Activated T-helper 2 cell treated with anti-CD3 and anti-CD28 coated beads, Interferon-gamma antibody, Interleukin-2, Interleukin-4, amounts not matched to agents 10 μg/mL and 5 μg/mL and 100 μg/mL, durations not matched to agents 14 hours and 24 hours and 36 hours (primary cell): ENCODE data around the gene MEMO1. TPM values are rescaled to one million over a fixed set of nuclear protein-coding genes. Genes with fewer than 3 reads are reported as not detected.
"Not testable (repeated sequence)": the region's sequence is repeated elsewhere in the genome, so short reads cannot be mapped to it uniquely, and the experiment has no call there.

Experiments used
- DNase-seq: peaks from one replicate; pipeline ENCODE4 v3.0.0; 2021; ENCODE audit warnings: low spot score
- H3K27ac Mint-ChIP-seq: one replicate; pipeline ENCODE4 v1.8.0; 2021; ENCODE audit warnings: mixed read lengths
- H3K27me3 Mint-ChIP-seq: one replicate; pipeline ENCODE4 v1.8.0; 2021; ENCODE audit warnings: low read depth, mixed read lengths
- H3K36me3 Mint-ChIP-seq: one replicate; pipeline ENCODE4 v1.8.0; 2021; ENCODE audit warnings: low read depth, mixed read lengths
- H3K4me1 Mint-ChIP-seq: one replicate; pipeline ENCODE4 v1.8.0; 2021; ENCODE audit warnings: low read depth, mixed read lengths
- H3K4me3 Mint-ChIP-seq: one replicate; pipeline ENCODE4 v1.8.0; 2021; ENCODE audit warnings: low read depth, mild to moderate bottlenecking, moderate library complexity, mixed read lengths
- H3K9me3 Mint-ChIP-seq: one replicate; pipeline ENCODE4 v1.8.0; 2021; ENCODE audit warnings: mixed read lengths
- intact Hi-C: fragments of 100-400 bp; cut with micrococcal nuclease; formaldehyde crosslinking; loops from one replicate; pipeline ENCODE4 v1.15.1; 2023
- total RNA-seq: library from RNA; stranded (reverse); gene quantifications from 2 replicates; pipeline ENCODE4 v1.2.3, GENCODE V29; 2022

Gene MEMO1
- total RNA-seq, 1 donor from 2014 or later = 63.7 TPM

DNA sequence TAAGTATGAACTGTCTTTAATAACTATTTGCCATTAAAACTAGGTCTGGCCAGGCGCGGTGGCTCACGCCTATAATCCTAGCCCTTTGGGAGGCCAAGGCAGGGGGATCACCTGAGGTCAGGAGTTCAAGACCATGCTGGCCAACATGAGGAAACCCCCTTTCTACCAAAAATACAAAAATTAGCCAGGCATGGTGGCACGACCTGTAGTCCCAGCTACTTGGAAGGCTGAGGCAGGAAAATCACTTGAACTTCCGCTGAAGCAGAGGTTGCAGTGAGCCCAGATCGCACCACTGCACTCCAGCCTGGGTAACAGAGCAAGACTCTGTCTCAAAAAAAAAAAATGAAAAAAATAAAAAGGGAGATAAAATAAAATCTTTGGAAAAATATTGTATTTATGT, 44.4 kb downstream of the MEMO1 start:
- H3K36me3 Mint-ChIP-seq, H3K27me3 Mint-ChIP-seq, DNase-seq, intact Hi-C loops, H3K27ac Mint-ChIP-seq, H3K9me3 Mint-ChIP-seq, H3K4me3 Mint-ChIP-seq: not testable (repeated sequence)
- H3K4me1 Mint-ChIP-seq = peaks cover 23% of the 10 kb centered on the region

DNA sequence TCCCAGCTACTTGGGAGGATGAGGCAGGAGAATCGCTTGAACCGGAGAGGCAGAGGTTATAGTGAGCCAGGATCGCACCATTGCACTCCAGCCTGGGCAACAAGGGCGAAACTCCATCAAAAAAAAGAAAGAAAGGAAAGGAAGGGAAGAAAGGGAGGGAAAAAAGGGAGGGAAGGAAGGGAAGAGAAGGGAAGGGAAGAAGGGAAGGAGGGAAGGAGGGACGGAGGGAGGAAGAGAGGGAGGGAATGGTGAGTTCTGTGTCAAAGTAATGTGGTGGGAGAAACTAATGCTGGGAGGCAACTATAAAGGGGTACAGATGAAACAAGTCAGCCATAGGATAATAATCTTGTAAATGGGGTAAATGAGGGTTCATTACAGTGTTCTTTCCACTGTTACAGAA, 45.7 kb downstream of the MEMO1 start:
- DNase-seq = no peak
- no peaks in the 10 kb centered on the region for H3K27me3 Mint-ChIP-seq
- intact Hi-C loops = no loop called here
- no peaks in the 10 kb centered on the region for H3K9me3 Mint-ChIP-seq
- H3K4me1 Mint-ChIP-seq = peaks cover 25% of the 10 kb centered on the region
- H3K27ac Mint-ChIP-seq = no peak overlapping the region
- H3K4me3 Mint-ChIP-seq = no peak overlapping the region
- peaks cover 4% of the 10 kb centered on the region for H3K36me3 Mint-ChIP-seq

DNA sequence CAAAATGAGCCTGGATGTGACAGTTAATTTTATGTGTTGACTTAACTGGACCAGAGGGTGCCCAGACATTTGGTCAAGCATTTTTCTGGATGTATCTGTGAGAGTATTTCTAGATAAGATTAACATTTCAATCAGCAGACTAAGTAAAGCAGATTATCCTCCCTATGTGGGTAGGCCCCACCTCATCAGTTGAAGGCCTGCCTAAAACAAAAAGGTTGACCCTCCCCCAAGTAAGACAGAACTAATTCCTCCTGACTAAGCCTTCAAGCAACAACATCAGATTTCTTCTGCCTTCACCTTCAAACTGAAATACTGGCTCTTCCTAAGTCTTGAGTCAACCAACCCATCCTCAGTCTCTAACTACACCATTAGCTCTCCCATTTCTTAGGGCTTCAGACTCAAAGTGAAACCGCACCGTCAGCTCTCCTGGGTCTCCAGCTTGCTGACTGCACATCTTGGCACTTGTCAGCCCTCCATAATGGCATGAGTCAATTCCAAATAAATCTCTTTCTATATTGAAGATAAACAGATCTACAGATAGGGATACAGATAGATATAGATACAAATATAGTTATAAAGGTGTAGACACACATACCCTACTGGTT, 47.9 kb downstream of the MEMO1 start:
- Mint-ChIP-seq H3K9me3 (no peaks in the 10 kb centered on the region), H3K27ac (peak overlapping the region; percentile 31), H3K4me1 (peaks cover 42% of the 10 kb centered on the region), H3K27me3 (no peaks in the 10 kb centered on the region), H3K36me3 (peaks cover 4% of the 10 kb centered on the region), H3K4me3 (no peak overlapping the region)
- intact Hi-C loops = loop anchor here (5.0 kb wide), 1 partner anchor 34 kb away; no protein-coding TSS in a partner anchor
- peak; percentile 24 for DNase-seq

DNA sequence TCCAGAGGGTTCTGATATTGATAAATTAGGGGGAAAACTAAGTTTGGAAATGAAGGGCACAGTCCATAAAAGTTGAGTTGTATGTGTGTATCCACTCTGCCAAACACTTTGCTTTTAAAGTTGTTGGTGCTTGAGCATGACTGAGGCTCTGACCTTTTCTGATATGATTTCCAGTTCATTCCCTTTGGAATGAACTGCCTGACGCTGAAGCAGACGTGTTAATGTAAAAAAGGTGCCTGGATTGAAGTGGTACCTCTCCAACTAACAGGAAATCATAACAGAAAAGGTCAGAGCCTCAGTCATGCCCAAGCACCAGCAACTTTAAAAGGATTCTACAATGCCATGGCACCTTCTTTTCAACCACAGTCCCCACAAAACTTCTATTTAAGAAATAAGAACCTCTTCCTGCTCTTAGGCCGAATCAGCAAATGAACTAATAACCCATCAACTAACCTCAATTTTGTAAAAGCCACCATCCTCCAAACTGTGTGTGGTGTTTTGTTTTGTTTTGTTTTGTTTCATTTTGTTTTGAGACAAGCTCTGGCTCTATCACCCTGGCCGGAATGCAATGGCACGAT, 52.6 kb downstream of the MEMO1 start:
- intact Hi-C loops = no loop called here
- Mint-ChIP-seq H3K4me3 (no peak overlapping the region), H3K27me3 (no peaks in the 10 kb centered on the region), H3K27ac (peak overlapping the region; percentile 5), H3K36me3 (peaks cover 20% of the 10 kb centered on the region), H3K9me3 (no peaks in the 10 kb centered on the region), H3K4me1 (peaks cover 39% of the 10 kb centered on the region)
- no peak for DNase-seq

DNA sequence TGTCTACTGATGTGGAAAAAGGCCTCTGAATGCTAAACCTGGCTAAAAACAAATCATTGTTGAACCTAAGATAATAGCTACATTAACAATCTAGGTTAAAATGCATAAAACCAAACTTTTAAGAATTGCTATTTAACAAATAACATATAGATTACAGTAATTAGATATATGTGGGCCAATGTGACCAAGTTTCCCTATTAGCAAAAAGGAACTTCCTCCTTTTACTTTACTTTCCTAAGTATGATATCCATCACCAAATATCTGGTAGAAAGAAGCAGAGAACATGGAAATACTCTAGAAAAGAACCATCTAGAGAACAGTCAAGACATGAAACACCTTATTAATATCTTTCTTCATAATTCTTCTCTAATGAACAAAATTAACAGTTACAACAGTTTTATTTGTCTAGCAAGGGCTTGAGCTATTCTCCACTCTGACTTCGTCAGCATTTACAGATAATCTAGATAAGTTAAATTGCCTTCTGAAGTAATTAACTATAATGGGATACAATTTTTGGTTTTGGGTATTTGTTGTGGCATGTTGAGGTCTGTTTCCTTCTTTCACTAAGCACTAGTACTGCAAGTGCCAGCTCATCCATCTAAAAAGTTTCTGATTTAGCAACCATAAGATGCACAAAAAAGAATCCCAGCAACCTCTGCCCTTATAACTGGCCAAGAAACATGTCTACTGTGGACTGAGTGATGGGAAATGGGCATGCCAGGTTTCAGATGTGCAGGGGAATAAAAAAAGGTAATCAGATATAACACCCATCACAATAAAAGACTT, 53.3 kb downstream of the MEMO1 start:
- H3K27me3 Mint-ChIP-seq = no peaks in the 10 kb centered on the region
- H3K9me3 Mint-ChIP-seq = no peaks in the 10 kb centered on the region
- no peak for DNase-seq
- no peak overlapping the region for H3K27ac Mint-ChIP-seq
- no peak overlapping the region for H3K4me3 Mint-ChIP-seq
- intact Hi-C loops = no loop called here
- H3K36me3 Mint-ChIP-seq = peaks cover 16% of the 10 kb centered on the region
- H3K4me1 Mint-ChIP-seq = peaks cover 34% of the 10 kb centered on the region

DNA sequence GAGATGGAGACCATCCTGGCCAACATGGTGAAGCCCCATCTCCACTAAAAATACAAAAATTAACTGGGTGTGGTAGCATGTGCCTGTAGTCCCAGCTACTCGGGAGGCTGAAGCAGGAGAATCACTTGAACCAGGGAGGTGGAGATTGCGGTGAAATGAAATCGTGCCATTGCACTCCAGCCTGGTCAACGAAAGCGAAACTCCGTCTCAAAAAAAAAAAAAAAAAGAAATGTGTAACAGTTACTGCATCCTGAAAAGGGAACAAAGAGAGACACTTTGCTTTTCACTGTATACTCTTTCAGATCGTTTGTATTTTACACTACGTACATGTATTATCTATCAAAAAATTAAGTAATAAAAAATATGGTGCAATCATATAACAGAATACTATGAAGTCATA, 53.9 kb downstream of the MEMO1 start:
- Mint-ChIP-seq H3K4me1 (peaks cover 29% of the 10 kb centered on the region), H3K27ac (peak overlapping the region; percentile 46), H3K36me3 (peaks cover 16% of the 10 kb centered on the region)
- intact Hi-C loops, H3K4me3 Mint-ChIP-seq, DNase-seq, H3K27me3 Mint-ChIP-seq, H3K9me3 Mint-ChIP-seq: not testable (repeated sequence)

DNA sequence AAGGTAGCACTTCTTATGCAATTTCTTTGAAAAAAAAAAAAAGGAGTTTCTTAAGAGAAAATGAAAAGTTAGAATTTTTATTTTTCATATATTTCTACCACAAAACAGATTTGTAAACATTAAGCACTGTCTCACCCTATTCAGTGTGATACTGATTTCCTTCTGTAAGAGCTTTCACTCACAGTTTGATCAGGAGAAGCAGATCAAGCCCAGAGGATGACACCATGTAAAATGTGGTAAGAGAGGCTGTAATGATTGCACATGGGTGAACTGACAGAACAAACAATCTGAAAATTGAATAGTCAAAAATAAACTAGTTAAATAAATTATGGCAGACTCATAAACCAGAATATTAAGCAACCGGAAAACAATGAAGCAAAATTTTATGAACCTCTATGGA, 54.5 kb downstream of the MEMO1 start:
- peak overlapping the region; percentile 46 for H3K27ac Mint-ChIP-seq
- intact Hi-C loops = no loop called here

DNA sequence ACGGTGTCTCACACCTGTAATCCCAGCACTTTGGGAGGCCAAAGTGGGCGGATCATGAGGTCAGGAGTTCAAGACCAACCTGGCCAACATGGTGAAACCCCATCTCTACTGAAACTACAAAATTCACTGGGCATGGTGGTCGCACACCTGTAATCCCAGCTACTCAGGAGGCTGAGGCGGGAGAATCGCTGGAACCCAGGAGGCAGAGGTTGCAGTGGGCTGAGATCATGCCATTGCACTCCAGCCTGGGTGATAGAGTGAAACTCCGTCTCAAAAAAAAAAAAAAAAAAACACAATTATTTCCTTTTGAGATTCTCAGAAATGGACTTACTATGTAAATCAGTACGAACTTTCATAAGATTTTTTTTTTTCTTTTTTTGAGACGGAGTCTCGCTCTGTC, 57.7 kb downstream of the MEMO1 start:
- H3K36me3 Mint-ChIP-seq = peaks cover 19% of the 10 kb centered on the region

More for the DNA sequence above, 54.5 kb downstream of the MEMO1 start:
- H3K27me3 Mint-ChIP-seq = no peaks in the 10 kb centered on the region
- H3K9me3 Mint-ChIP-seq = no peaks in the 10 kb centered on the region
- no peak for DNase-seq
- no peak overlapping the region for H3K4me3 Mint-ChIP-seq
- H3K4me1 Mint-ChIP-seq = peaks cover 26% of the 10 kb centered on the region
- peaks cover 16% of the 10 kb centered on the region for H3K36me3 Mint-ChIP-seq

DNA sequence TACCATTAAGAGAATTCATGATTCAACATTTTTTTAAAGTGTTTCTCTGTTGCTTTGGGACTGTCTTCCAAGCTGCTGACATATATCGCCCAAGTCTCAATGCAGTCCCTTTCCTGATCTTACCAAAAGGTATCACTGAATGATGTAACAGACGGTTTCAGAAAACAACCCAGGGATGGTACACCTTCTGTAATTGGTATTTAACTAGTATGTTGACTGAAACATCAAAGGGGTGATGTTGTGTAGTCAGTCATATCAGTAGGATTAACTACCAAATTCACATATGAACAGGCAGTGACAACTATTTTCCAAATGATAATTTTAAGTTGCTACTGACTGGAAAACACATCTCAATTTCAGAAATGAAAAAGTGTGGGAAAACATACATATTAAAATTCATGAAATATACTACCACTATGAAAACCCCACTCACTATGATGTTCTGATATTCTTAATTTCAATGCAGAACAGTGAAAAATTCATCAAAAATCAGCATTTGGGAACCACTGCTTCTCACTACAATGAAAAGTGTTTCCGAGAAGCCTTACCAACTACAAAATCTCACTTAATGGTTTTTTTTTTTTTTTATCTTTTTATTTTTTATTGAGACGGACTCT, 59.8 kb downstream of the MEMO1 start:
- H3K9me3 Mint-ChIP-seq = no peaks in the 10 kb centered on the region
- peaks cover 13% of the 10 kb centered on the region for H3K36me3 Mint-ChIP-seq
- H3K27ac Mint-ChIP-seq = no peak overlapping the region
- intact Hi-C loops = loop anchor here (5.0 kb wide), 1 partner anchor 56 kb away; no protein-coding TSS in a partner anchor
- no peaks in the 10 kb centered on the region for H3K27me3 Mint-ChIP-seq
- no peak for DNase-seq
- no peak overlapping the region for H3K4me3 Mint-ChIP-seq
- H3K4me1 Mint-ChIP-seq = peaks cover 16% of the 10 kb centered on the region

More for the DNA sequence above, 57.7 kb downstream of the MEMO1 start:
- not testable (repeated sequence) for H3K27ac Mint-ChIP-seq, H3K27me3 Mint-ChIP-seq, H3K9me3 Mint-ChIP-seq, H3K4me3 Mint-ChIP-seq, DNase-seq
- peaks cover 14% of the 10 kb centered on the region for H3K4me1 Mint-ChIP-seq
- intact Hi-C loops = loop anchor here (5.0 kb wide), 1 partner anchor 54 kb away; no protein-coding TSS in a partner anchor

DNA sequence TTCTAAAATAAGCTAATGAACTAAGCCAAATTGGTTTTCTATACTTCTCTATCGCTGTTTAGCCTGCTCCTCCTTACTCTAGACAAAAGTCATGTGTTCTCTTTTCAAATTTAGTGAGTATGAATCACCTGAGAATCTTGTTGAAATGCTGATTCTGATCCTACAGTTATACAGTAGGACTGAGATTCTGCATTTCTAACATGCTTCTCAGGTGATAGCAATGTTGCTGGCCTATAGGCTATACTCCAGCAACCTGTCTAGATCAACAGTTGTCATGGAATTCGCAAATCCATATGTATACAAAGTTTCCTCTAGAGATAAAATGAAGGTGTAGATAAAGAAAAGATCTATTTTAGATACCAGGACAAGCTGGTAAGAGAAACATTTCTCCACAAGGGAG, 62.9 kb downstream of the MEMO1 start:
- intact Hi-C loops = no loop called here
- peaks cover 8% of the 10 kb centered on the region for H3K36me3 Mint-ChIP-seq
- H3K27me3 Mint-ChIP-seq = no peaks in the 10 kb centered on the region
- H3K4me3 Mint-ChIP-seq = no peak overlapping the region
- no peak for DNase-seq
- no peaks in the 10 kb centered on the region for H3K9me3 Mint-ChIP-seq
- peaks cover 41% of the 10 kb centered on the region for H3K4me1 Mint-ChIP-seq
- H3K27ac Mint-ChIP-seq = no peak overlapping the region

DNA sequence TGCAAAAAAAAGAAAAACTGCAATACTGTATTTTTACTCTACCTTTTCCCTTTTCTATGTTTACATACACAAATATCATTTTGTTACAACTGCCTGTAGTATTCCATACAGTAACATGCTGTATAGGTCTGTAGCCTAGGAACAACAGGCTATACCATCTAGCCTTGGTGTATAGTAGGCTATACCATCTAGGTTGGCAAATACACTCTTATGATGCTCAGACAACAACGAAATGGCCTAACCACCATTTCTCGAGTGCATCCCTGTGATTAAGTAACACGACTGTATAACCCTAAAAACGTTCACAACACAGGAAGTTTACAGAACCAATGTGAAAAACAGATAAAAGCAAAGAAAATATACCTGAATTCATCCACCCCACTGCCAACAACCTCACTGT, 64.0 kb downstream of the MEMO1 start:
- Mint-ChIP-seq H3K9me3 (no peaks in the 10 kb centered on the region), H3K27ac (no peak overlapping the region), H3K36me3 (peaks cover 8% of the 10 kb centered on the region), H3K4me1 (peaks cover 41% of the 10 kb centered on the region), H3K4me3 (no peak overlapping the region), H3K27me3 (no peaks in the 10 kb centered on the region)
- no peak for DNase-seq
- intact Hi-C loops = no loop called here

DNA sequence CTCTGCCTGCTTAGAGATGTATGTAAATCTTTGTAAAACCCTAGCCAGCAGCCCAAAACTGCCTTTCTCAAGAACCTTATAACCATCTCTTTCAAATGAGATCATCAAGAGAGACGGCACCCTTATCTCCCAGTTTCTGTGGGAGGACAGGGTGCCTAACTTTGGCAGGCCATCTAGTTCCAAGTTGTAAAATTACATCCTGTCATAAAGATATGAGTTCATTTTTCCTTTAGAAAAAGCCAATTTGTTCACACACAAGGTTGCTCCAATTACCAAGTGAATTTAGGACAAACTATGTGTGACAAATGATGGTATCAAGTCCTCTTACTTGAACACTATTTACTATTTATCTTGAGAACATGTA, 65.3 kb downstream of the MEMO1 start:
- peak overlapping the region; percentile 56 for H3K27ac Mint-ChIP-seq
- intact Hi-C loops = no loop called here
- no peaks in the 10 kb centered on the region for H3K27me3 Mint-ChIP-seq
- H3K36me3 Mint-ChIP-seq = peaks cover 8% of the 10 kb centered on the region
- DNase-seq = no peak
- H3K4me3 Mint-ChIP-seq = no peak overlapping the region
- H3K9me3 Mint-ChIP-seq = no peaks in the 10 kb centered on the region
- peaks cover 38% of the 10 kb centered on the region for H3K4me1 Mint-ChIP-seq
